GM23338 (cell line): ENCODE measurements around the gene MAMLD1. TPM values are rescaled to one million over a fixed set of nuclear protein-coding genes. Genes with fewer than 3 reads are reported as not detected.

ENCODE experiments used
- ATAC-seq: fragments of 200-7000 bp; cut with Tn5 transposase; 3 replicates; pipeline ENCODE4 v1.9.1; 2020
- DNase-seq: peaks from one replicate; pipeline ENCODE4 v3.0.0-alpha.2; 2015; ENCODE audit warnings: low spot score
- H2AFZ ChIP-seq: fragments of 200-600 bp; sonication (generic); 2 replicates; pipeline ENCODE4 v1.8.0; 2016; ENCODE audit warnings: antibody characterized with exemption, mild to moderate bottlenecking, moderate library complexity
- H3F3A ChIP-seq: fragments of 200-600 bp; sonication (generic); replicated peaks from 2 replicates; pipeline ENCODE4 v1.8.0; 2017; ENCODE audit warnings: antibody characterized with exemption, mixed run types, low read depth
- H3K27ac ChIP-seq: fragments of 200-600 bp; sonication (generic); 2 replicates; pipeline ENCODE4 v1.6.1; 2016; ENCODE audit warnings: low read depth
- H3K27me3 ChIP-seq: fragments of 200-600 bp; sonication (generic); 2 replicates; pipeline ENCODE4 v1.8.0; 2016; ENCODE audit warnings: mild to moderate bottlenecking, mixed run types, moderate library complexity; ENCODE audit not compliant: insufficient read depth
- H3K36me3 ChIP-seq: fragments of 200-600 bp; sonication (generic); 2 replicates; pipeline ENCODE4 v1.8.0; 2016; ENCODE audit warnings: mild to moderate bottlenecking; ENCODE audit not compliant: insufficient read depth
- H3K4me1 ChIP-seq: fragments of 200-600 bp; sonication (generic); 2 replicates; pipeline ENCODE4 v1.8.0; 2016; ENCODE audit warnings: mild to moderate bottlenecking, moderate library complexity; ENCODE audit not compliant: insufficient read depth
- H3K4me2 ChIP-seq: fragments of 200-600 bp; sonication (generic); 2 replicates; pipeline ENCODE4 v1.7.1; 2017; ENCODE audit warnings: mixed run types
- H3K4me3 ChIP-seq: fragments of 200-600 bp; sonication (generic); 2 replicates; pipeline ENCODE4 v1.6.1; 2016; ENCODE audit warnings: mixed run types
- H3K79me2 ChIP-seq: fragments of 200-600 bp; sonication (generic); replicated peaks from 2 replicates; pipeline ENCODE4 v1.8.0; 2017; ENCODE audit warnings: mild to moderate bottlenecking; ENCODE audit not compliant: insufficient read depth
- H3K9me2 ChIP-seq: fragments of 200-600 bp; sonication (generic); 2 replicates; pipeline ENCODE4 v1.8.0; 2017; ENCODE audit not compliant: insufficient read depth
- H4K20me1 ChIP-seq: fragments of 200-600 bp; sonication (generic); replicated peaks from 2 replicates; pipeline ENCODE4 v1.8.0; 2017; ENCODE audit warnings: mild to moderate bottlenecking; ENCODE audit not compliant: insufficient read depth
- H3K27ac Mint-ChIP-seq: 2 replicates; pipeline ENCODE4 v1.8.0; 2020; ENCODE audit warnings: inconsistent platforms, mild to moderate bottlenecking, moderate library complexity, mixed read lengths
- H3K27me3 Mint-ChIP-seq: 3 replicates; pipeline ENCODE4 v1.8.0; 2022; ENCODE audit warnings: low read depth, mild to moderate bottlenecking, moderate library complexity, mixed read lengths, inconsistent platforms; ENCODE audit not compliant: insufficient read depth, poor library complexity
- H3K36me3 Mint-ChIP-seq: 3 replicates; pipeline ENCODE4 v1.8.0; 2021; ENCODE audit warnings: low read depth, mild to moderate bottlenecking, inconsistent platforms, moderate library complexity, mixed read lengths
- H3K4me1 Mint-ChIP-seq: 3 replicates; pipeline ENCODE4 v1.8.0; 2020; ENCODE audit warnings: mild to moderate bottlenecking, inconsistent platforms, mixed read lengths
- H3K4me3 Mint-ChIP-seq: 3 replicates; pipeline ENCODE4 v1.8.0; 2021; ENCODE audit warnings: moderate library complexity, mild to moderate bottlenecking, inconsistent platforms, mixed read lengths
- H3K9me3 Mint-ChIP-seq: 3 replicates; pipeline ENCODE4 v1.8.0; 2020; ENCODE audit warnings: moderate library complexity, mild to moderate bottlenecking, inconsistent platforms, mixed read lengths
- CREB1 ChIP-seq: fragments of 250-450 bp; sonication (Bioruptor Pico); IDR thresholded peaks from 2 replicates; pipeline ENCODE4 v1.5.0; 2020; ENCODE audit warnings: low read depth, mild to moderate bottlenecking, moderate library complexity
- CTCF ChIP-seq, 2 experiments: fragments of 200-600 bp in 1 of 2; sonication (generic) in 1 of 2; conservative IDR thresholded peaks; 2 replicates each; pipeline versions ENCODE4 v1.5.1 to v1.6.1; 2016 to 2017; ENCODE audit warnings: antibody characterized with exemption in 2 of 2, low read depth in 2 of 2, mild to moderate bottlenecking in 2 of 2, moderate library complexity in 1 of 2
- ETS1 ChIP-seq: IDR thresholded peaks from 2 replicates; pipeline ENCODE4 v1.6.1; 2016; ENCODE audit warnings: antibody characterized with exemption
- EZH2 ChIP-seq: fragments of 200-600 bp; sonication (generic); IDR thresholded peaks from one replicate; pipeline ENCODE4 v1.8.0; 2017; ENCODE audit warnings: antibody characterized with exemption, mild to moderate bottlenecking, low read depth; ENCODE audit not compliant: unreplicated experiment
- EZH2phosphoT487 ChIP-seq: fragments of 200-600 bp; sonication (generic); IDR thresholded peaks from one replicate; pipeline ENCODE4 v1.8.1; 2018; ENCODE audit warnings: antibody characterized with exemption; ENCODE audit not compliant: unreplicated experiment
- JUNB ChIP-seq: IDR thresholded peaks from one replicate; pipeline ENCODE4 v1.6.1; 2016; ENCODE audit warnings: antibody characterized with exemption; ENCODE audit not compliant: unreplicated experiment
- NANOG ChIP-seq: IDR thresholded peaks from 2 replicates; pipeline ENCODE4 v1.6.1; 2016; ENCODE audit warnings: antibody characterized with exemption, borderline replicate concordance
- POLR2AphosphoS5 ChIP-seq: IDR thresholded peaks from 2 replicates; pipeline ENCODE4 v1.6.1; 2016; ENCODE audit warnings: antibody characterized with exemption, low read depth
- REST ChIP-seq: IDR thresholded peaks from one replicate; pipeline ENCODE4 v1.6.1; 2018; ENCODE audit warnings: antibody characterized with exemption; ENCODE audit not compliant: unreplicated experiment
- STAT1 ChIP-seq: IDR thresholded peaks from one replicate; pipeline ENCODE4 v1.6.1; 2016; ENCODE audit warnings: antibody characterized with exemption; ENCODE audit not compliant: unreplicated experiment
- ZNF114 ChIP-seq: fragments of 250-450 bp; sonication (Bioruptor Pico); IDR thresholded peaks from 2 replicates; pipeline ENCODE4 v1.5.0; 2020; ENCODE audit warnings: mild to moderate bottlenecking, moderate library complexity
- ZNF331 ChIP-seq: fragments of 250-450 bp; sonication (Bioruptor Pico); IDR thresholded peaks from 2 replicates; pipeline ENCODE4 v1.5.0; 2020; ENCODE audit warnings: low read depth, mild to moderate bottlenecking, moderate library complexity
- polyA plus RNA-seq: library from polyadenylated mRNA; unstranded; fragments of >200 nt; fragmentation: Nextera tagmentation; extraction: Ambion mirVana; gene quantifications from 2 replicates; pipeline ENCODE4 v1.2.1, GENCODE V29; 2016
- total RNA-seq: library from RNA; depleted of rRNA; stranded (reverse); fragments of >200 nt; shearing (Covaris generic); gene quantifications from 2 replicates; pipeline ENCODE4 v1.2.3, GENCODE V29; 2014

Gene MAMLD1
- total and polyA plus RNA-seq, 2 experiments from 2014 or later, result 0.13 to 0.21 TPM

GRCh38 chrX:150377005-150377404 lies 13.9 kb downstream of the MAMLD1 start:
- Histone ChIP-seq H3K79me2 (no peaks in the 10 kb centered on the region), H3K4me3 (no peak overlapping the region), H3K27me3 (no peaks in the 10 kb centered on the region), H2AFZ (no peak overlapping the region), H3K36me3 (no peaks in the 10 kb centered on the region), H3K4me1 (peaks cover 27% of the 10 kb centered on the region), H3K27ac (no peak overlapping the region), H3K9me2 (no peaks in the 10 kb centered on the region), H3F3A (no peaks in the 10 kb centered on the region), H3K4me2 (no peak overlapping the region), H4K20me1 (no peaks in the 10 kb centered on the region)
- no peak for ATAC-seq
- Mint-ChIP-seq H3K9me3 (no peaks in the 10 kb centered on the region), H3K27ac (no peak overlapping the region), H3K27me3 (peaks cover 8% of the 10 kb centered on the region), H3K4me1 (peaks cover 48% of the 10 kb centered on the region), H3K36me3 (no peaks in the 10 kb centered on the region), H3K4me3 (no peak overlapping the region)
- no peak for TF ChIP-seq EZH2
- TF ChIP-seq ETS1, result no peak
- TF ChIP-seq REST, result no peak
- TF ChIP-seq STAT1, result no peak
- no peak for TF ChIP-seq EZH2phosphoT487
- no peak for TF ChIP-seq NANOG
- TF ChIP-seq ZNF114 (CRISPR knock-in tag), result no peak
- no peak for TF ChIP-seq JUNB
- TF ChIP-seq CTCF (conservative IDR thresholded peaks at IDR 0.05; ENCODE audit: low read depth in 2 of 2), result no peak
- no peak for TF ChIP-seq CREB1 (CRISPR knock-in tag)
- TF ChIP-seq POLR2AphosphoS5, result no peak
- TF ChIP-seq ZNF331 (CRISPR knock-in tag), result no peak
- no peak for DNase-seq
